NCI-H128 (cell line): Measurements from ENCODE around the gene TPPP3.
A peak's percentile ranks its signal among the peaks of the same experiment; 100 is the strongest.

ENCODE experiments used
- DNase-seq: peaks from one replicate; lab custom pipeline; 2025; ENCODE audit not compliant: unreplicated experiment; lab: John Stamatoyannopoulos, UW

The TPPP3 gene

GRCh38 chr16:67393111-67393787, at the start of gene TPPP3:
TSS of gene TPPP3 (minus strand) at chr16:67393498. CDS start at chr16:67391111, 2,387 bp downstream.
- DNase-seq = peak; percentile 59

- DNase-seq = no peak
Observed at GRCh38 chr16:67442581-67443255, 49.4 kb upstream of the TPPP3 start.

GRCh38 chr16:67441907-67442306, 48.6 kb upstream of the TPPP3 start:
- DNase-seq = no peak

- DNase-seq = peak; percentile 65
Observed at GRCh38 chr16:67441271-67441753, 48.0 kb upstream of the TPPP3 start.

- no peak for DNase-seq
Observed at GRCh38 chr16:67438824-67439393, 45.6 kb upstream of the TPPP3 start.

- DNase-seq = no peak
Observed at GRCh38 chr16:67438098-67438791, 44.9 kb upstream of the TPPP3 start.

- DNase-seq = no peak
Observed at GRCh38 chr16:67437513-67437912, 44.2 kb upstream of the TPPP3 start.

- DNase-seq = no peak
Observed at GRCh38 chr16:67436640-67437193, 43.4 kb upstream of the TPPP3 start.

- no peak for DNase-seq
Observed at GRCh38 chr16:67435758-67436164, 42.5 kb upstream of the TPPP3 start.

- DNase-seq = no peak
Observed at GRCh38 chr16:67433131-67433719, 39.9 kb upstream of the TPPP3 start.

GRCh38 chr16:67432506-67432890, 39.2 kb upstream of the TPPP3 start:
- DNase-seq = no peak

GRCh38 chr16:67431775-67432505, 38.6 kb upstream of the TPPP3 start:
- DNase-seq = no peak

GRCh38 chr16:67430977-67431774, 37.9 kb upstream of the TPPP3 start, which contains the start of gene HSD11B2:
TSS of gene HSD11B2 (plus strand) at chr16:67431121. CDS start at chr16:67431249, 128 bp downstream.
- DNase-seq = no peak

GRCh38 chr16:67430504-67430976, 37.2 kb upstream of the TPPP3 start:
- no peak for DNase-seq

GRCh38 chr16:67429799-67430503, 36.7 kb upstream of the TPPP3 start:
- DNase-seq = no peak

GRCh38 chr16:67429053-67429798, 35.9 kb upstream of the TPPP3 start:
- DNase-seq = no peak

GRCh38 chr16:67428146-67428731, 34.9 kb upstream of the TPPP3 start:
- DNase-seq = peak; percentile 43
